WI38 (cell line): Measurements from ENCODE around the gene CRADD.
A peak's percentile ranks its signal among the peaks of the same experiment; 100 is the strongest.

Experiments used
- H3K4me3 ChIP-seq: 2 replicates; pipeline ENCODE4 v1.5.1; 2011; ENCODE audit warnings: low read depth, mild to moderate bottlenecking, control low read depth, low read length
- CTCF ChIP-seq: IDR thresholded peaks from 2 replicates; pipeline ENCODE4 v1.5.1; 2012; ENCODE audit warnings: low read depth, mild to moderate bottlenecking, control low read depth, low read length

CRADD gene

GRCh38 chr12:93734784-93735183 is 57.6 kb downstream of the CRADD start:
- no peak overlapping the region for H3K4me3 ChIP-seq
- no peak for TF ChIP-seq CTCF

- TF ChIP-seq CTCF, result no peak
- H3K4me3 ChIP-seq, result no peak overlapping the region
These were observed 59.5 kb downstream of the CRADD start for GRCh38 chr12:93736640-93737178.

GRCh38 chr12:93737457-93738198 is 60.5 kb downstream of the CRADD start:
- TF ChIP-seq CTCF, result no peak
- no peak overlapping the region for H3K4me3 ChIP-seq

GRCh38 chr12:93738199-93739058 is 61.3 kb downstream of the CRADD start:
- no peak for TF ChIP-seq CTCF
- H3K4me3 ChIP-seq, result no peak overlapping the region

GRCh38 chr12:93740751-93741150 is 63.6 kb downstream of the CRADD start:
- peak overlapping the region; percentile 21 for H3K4me3 ChIP-seq
- TF ChIP-seq CTCF, result no peak

GRCh38 chr12:93741659-93742109 is 64.5 kb downstream of the CRADD start:
- no peak for TF ChIP-seq CTCF

More at GRCh38 chr12:93741659-93742109, 64.5 kb downstream of the CRADD start:
- peak overlapping the region; percentile 70 for H3K4me3 ChIP-seq
